GM21360 (cell line): Measurements from ENCODE around the gene DCP2.

Experiments used
- ATAC-seq: cut with Tn5 transposase; IDR thresholded peaks from one replicate; pipeline ENCODE4 v1.9.1; 2021; ENCODE audit warnings: mild to moderate bottlenecking, moderate library complexity; ENCODE audit not compliant: unreplicated experiment

Gene DCP2

GRCh38 chr5:113062869-113063508, 86.4 kb downstream of the DCP2 start:
- ATAC-seq: no peak

- ATAC-seq: no peak
Measured at GRCh38 chr5:113063927-113064326, 87.3 kb downstream of the DCP2 start.

- no peak for ATAC-seq
Measured at GRCh38 chr5:113064806-113065205, 88.2 kb downstream of the DCP2 start.

GRCh38 chr5:113065626-113066025, 89.0 kb downstream of the DCP2 start:
- ATAC-seq: no peak

- no peak for ATAC-seq
Measured at GRCh38 chr5:113067635-113068344, 91.2 kb downstream of the DCP2 start.

- no peak for ATAC-seq
Measured at GRCh38 chr5:113068559-113068958, 92.0 kb downstream of the DCP2 start.
